RWPE1 (cell line): ENCODE data around the gene SMARCAL1.

Experiments
- CTCF ChIA-PET: fragments of 350-600 bp; sonication (Branson Sonifier 250); formaldehyde crosslinking; extraction: SDS; loops from one replicate; lab custom pipeline; 2021; lab: Yijun Ruan, JAX
- POLR2A ChIA-PET: fragments of 400-600 bp; formaldehyde crosslinking; extraction: SDS; loops from one replicate; lab custom pipeline; 2020; ENCODE audit warnings: antibody characterized with exemption; ENCODE audit not compliant: low non-redundant PET; lab: Yijun Ruan, JAX
- DNase-seq: peaks from one replicate; pipeline ENCODE4 v3.0.0; 2012; ENCODE audit warnings: low spot score
- H3K27ac ChIP-seq: fragments of 450-650 bp; 2 replicates; pipeline ENCODE4 v1.5.1; 2017
- CTCF ChIP-seq: fragments of 450-650 bp; conservative IDR thresholded peaks from 2 replicates; pipeline ENCODE4 v1.5.1; 2017; ENCODE audit warnings: low read depth, mild to moderate bottlenecking

SMARCAL1 gene

DNA sequence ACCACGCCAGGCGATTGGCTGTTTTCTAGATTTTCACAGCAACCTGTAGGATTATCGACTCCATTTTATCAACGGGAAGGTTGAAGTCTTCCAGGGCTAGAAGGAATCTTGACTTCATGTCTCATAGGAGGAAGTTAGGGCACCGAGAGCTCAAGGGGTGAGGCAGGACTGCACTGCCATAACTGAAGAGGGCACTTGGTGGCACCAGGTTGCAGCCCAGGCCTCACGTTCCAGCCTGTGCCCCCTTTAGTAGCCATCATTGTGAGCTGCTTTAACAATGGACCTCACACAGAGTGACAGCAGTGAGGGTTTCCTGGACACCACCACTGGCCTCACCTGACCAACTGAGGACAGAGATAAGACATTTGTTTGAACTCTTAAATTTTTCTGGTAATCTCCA, 63.5 kb downstream of the SMARCAL1 start:
- no peak for TF ChIP-seq CTCF
- POLR2A ChIA-PET = no interaction called here
- CTCF ChIA-PET = no interaction called here
- no peak for DNase-seq
- no peak overlapping the region; the same call in 1 of the 2 replicates for H3K27ac ChIP-seq

DNA sequence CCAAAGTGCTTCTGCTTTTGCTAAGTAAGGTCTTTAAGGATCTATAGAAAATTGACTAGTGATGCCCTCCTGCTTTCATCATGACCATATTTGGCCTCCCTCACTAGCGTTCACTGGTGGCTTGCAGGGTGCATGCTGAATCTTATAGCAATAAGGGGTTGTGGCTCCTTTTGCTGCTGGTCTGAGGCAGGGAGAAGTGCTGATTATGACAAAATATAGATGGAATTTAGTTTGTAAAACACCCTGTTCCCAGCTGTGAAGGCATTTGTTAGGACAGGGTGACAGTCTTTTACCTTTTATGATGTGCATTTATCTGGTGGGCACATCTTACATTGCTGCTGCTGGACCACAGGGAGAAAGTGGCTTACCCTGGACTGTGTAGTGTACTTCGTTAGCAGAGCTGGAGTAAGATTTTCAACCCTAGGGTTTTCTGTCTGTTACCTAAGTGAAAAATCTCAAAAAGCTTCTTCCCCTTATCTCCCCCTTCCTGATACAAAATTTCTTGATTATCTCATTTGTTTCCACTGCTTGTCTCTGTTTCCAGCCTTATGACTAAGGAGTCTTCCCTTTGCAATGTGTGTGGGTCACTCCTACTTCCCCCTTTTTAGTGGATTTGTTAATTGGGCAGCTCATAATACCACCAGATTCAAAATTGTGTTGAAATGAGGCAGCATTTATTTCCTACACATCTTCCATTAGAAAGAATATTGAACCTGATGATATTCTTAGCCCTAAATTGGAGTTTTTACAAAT, 65.2 kb downstream of the SMARCAL1 start:
- no peak for DNase-seq

GRCh38 chr2:216478151-216478550, 65.9 kb downstream of the SMARCAL1 start:
- H3K27ac ChIP-seq = peak overlapping the region; percentile 34; the same call in 1 of the 2 replicates
- TF ChIP-seq CTCF = no peak
- DNase-seq = peak; percentile 86
- ChIA-PET POLR2A (no interaction called here), CTCF (interaction anchor here (0.5 kb wide), 1 partner anchor 17 kb away, joined by 4 read pairs; no protein-coding TSS in a partner anchor)

More for the DNA sequence above, 65.2 kb downstream of the SMARCAL1 start:
- TF ChIP-seq CTCF = no peak
- CTCF ChIA-PET = interaction anchor here (0.5 kb wide), 1 partner anchor 16 kb away, joined by 4 read pairs; no protein-coding TSS in a partner anchor
- no peak overlapping the region for H3K27ac ChIP-seq
- POLR2A ChIA-PET = no interaction called here

DNA sequence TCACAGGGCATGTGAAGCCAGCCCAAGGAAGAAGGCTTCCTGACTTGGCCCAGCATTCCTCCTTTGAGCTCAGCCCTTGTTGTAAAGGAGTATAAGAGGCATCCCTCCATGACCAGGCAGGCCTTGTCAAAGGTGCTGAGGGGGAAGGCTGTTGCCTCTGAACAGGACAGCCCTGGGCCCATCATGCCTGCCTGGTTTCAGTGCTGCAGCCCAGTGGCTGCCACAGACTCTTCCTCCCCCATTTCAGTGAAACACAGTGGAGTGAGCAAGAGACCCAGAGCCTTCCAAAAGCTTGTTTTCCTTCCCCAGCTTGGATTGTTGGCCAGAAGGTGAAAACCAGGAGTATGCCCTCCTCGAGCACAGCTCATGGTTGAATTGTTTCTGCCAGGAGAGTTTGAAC, 66.5 kb downstream of the SMARCAL1 start:
- no peak overlapping the region for H3K27ac ChIP-seq
- ChIA-PET CTCF (interaction anchor here (0.5 kb wide), 1 partner anchor 47 kb away, joined by 3 read pairs; no protein-coding TSS in a partner anchor), POLR2A (no interaction called here)
- no peak for TF ChIP-seq CTCF
- no peak for DNase-seq

- DNase-seq = no peak
- no peak overlapping the region for H3K27ac ChIP-seq
- ChIA-PET CTCF (no interaction called here), POLR2A (no interaction called here)
- no peak for TF ChIP-seq CTCF
Measured at GRCh38 chr2:216480221-216480620, 67.9 kb downstream of the SMARCAL1 start.

DNA sequence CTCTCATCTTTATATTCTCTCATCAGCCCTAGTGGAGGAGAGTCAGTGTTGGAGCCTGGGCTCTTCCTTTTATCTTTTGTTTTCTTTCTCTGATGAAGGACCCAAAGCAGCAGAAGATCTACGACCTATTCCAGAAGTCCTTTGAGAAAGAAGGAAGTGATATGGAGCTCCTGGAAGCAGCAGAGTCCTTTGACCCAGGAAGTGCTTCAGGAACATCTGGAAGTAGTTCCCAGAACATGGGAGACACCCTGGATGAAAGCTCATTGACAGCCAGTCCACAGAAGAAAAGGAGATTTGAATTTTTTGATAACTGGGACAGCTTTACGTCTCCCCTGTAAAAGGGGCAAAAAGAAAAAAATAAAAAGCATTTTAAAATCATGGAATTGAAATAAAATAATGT, 70.4 kb downstream of the SMARCAL1 start:
- no peak for DNase-seq
- no peak for TF ChIP-seq CTCF
- ChIA-PET POLR2A (no interaction called here), CTCF (interaction anchor here (0.6 to 0.8 kb wide), 2 partner anchors 162 to 1040 kb away, joined by 4 read pairs; no protein-coding TSS in a partner anchor)
- H3K27ac ChIP-seq = no peak overlapping the region
